NB4 (cell line): ENCODE results near the gene STX8.

Experiments
- CTCF ChIP-seq: IDR thresholded peaks from one replicate; pipeline ENCODE4 v1.5.1; 2012; ENCODE audit warnings: low read depth, low read length
- MAX ChIP-seq: IDR thresholded peaks from 2 replicates; pipeline ENCODE4 v1.6.1; 2011; ENCODE audit warnings: low read depth, low read length
- MYC ChIP-seq: IDR thresholded peaks from 2 replicates; pipeline ENCODE4 v1.6.1; 2011; ENCODE audit warnings: low read depth, low read length
- POLR2A ChIP-seq: IDR thresholded peaks from 2 replicates; pipeline ENCODE4 v1.6.1; 2011; ENCODE audit warnings: mild to moderate bottlenecking; ENCODE audit not compliant: insufficient read length; ENCODE audit errors: extremely low read depth

- no peak for TF ChIP-seq CTCF
- TF ChIP-seq MYC = no peak
- TF ChIP-seq POLR2A = no peak
- no peak for TF ChIP-seq MAX
Measured at GRCh38 chr17:9231449-9232154, 344.0 kb downstream of the STX8 start.
